OCI-M2 (cell line): ENCODE measurements around the gene ATP5F1D.
"Not testable (repeated sequence)": the region's sequence is repeated elsewhere in the genome, so short reads cannot be mapped to it uniquely, and the experiment has no call there.

Experiments
- DNase-seq: peaks from one replicate; lab custom pipeline; 2025; ENCODE audit not compliant: unreplicated experiment; lab: John Stamatoyannopoulos, UW

Gene ATP5F1D

GRCh38 chr19:1245494-1246264, 4.1 kb downstream of the ATP5F1D start:
- no peak for DNase-seq

- DNase-seq, result not testable (repeated sequence)
These were observed 4.9 kb downstream of the ATP5F1D start for GRCh38 chr19:1246265-1247087.

- no peak for DNase-seq
These were observed 6.2 kb downstream of the ATP5F1D start for GRCh38 chr19:1247748-1248138.

- DNase-seq, result no peak
These were observed 6.7 kb downstream of the ATP5F1D start, which contains the start of gene MIDN for GRCh38 chr19:1248139-1248785. Gene MIDN (plus strand): TSS chr19:1248583. CDS start chr19:1250297, 1,714 bp downstream.

- no peak for DNase-seq
These were observed 7.3 kb downstream of the ATP5F1D start for GRCh38 chr19:1248786-1249297.

GRCh38 chr19:1249298-1249989, 7.9 kb downstream of the ATP5F1D start:
- DNase-seq, result peak; percentile 19

- no peak for DNase-seq
These were observed 8.5 kb downstream of the ATP5F1D start for GRCh38 chr19:1249990-1250436.

- DNase-seq, result no peak
These were observed 9.1 kb downstream of the ATP5F1D start for GRCh38 chr19:1250437-1251260.

- DNase-seq, result no peak
These were observed 10.0 kb downstream of the ATP5F1D start for GRCh38 chr19:1251330-1252220.

GRCh38 chr19:1252221-1252820, 10.8 kb downstream of the ATP5F1D start:
- DNase-seq, result peak; percentile 35

GRCh38 chr19:1252821-1253513, 11.4 kb downstream of the ATP5F1D start:
- peak; percentile 23 for DNase-seq

GRCh38 chr19:1253514-1254080, 12.0 kb downstream of the ATP5F1D start:
- DNase-seq, result no peak

- no peak for DNase-seq
These were observed 12.6 kb downstream of the ATP5F1D start for GRCh38 chr19:1254081-1254527.

GRCh38 chr19:1254530-1255185, 13.1 kb downstream of the ATP5F1D start:
- DNase-seq, result no peak

GRCh38 chr19:1255186-1256161, 13.9 kb downstream of the ATP5F1D start:
- DNase-seq, result no peak
